ENCODE results near the gene FGFR3. TPM values are rescaled to one million over a fixed set of nuclear protein-coding genes. Genes with fewer than 3 reads are reported as not detected.

The FGFR3 gene
- total and polyA plus RNA-seq, 2 of the 4 experiments (the other 2 are of a cell fraction), result 0.18 to 0.67 TPM

DNA sequence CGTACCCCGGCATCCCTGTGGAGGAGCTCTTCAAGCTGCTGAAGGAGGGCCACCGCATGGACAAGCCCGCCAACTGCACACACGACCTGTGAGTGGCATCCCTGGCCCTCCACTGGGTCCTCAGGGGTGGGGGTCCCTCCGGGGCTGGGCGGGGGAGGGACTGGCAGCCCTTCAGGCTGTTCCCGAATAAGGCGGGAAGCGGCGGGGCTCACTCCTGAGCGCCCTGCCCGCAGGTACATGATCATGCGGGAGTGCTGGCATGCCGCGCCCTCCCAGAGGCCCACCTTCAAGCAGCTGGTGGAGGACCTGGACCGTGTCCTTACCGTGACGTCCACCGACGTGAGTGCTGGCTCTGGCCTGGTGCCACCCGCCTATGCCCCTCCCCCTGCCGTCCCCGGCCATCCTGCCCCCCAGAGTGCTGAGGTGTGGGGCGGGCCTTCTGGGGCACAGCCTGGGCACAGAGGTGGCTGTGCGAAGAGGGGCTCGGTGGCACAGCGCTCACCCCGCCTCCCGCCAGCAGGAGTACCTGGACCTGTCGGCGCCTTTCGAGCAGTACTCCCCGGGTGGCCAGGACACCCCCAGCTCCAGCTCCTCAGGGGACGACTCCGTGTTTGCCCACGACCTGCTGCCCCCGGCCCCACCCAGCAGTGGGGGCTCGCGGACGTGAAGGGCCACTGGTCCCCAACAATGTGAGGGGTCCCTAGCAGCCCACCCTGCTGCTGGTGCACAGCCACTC lies 13.7 kb downstream of the FGFR3 start:
- dilution Hi-C loops (cut with HindIII; ENCODE audit: low sequenced_read_pairs, unreplicated experiment), result no loop called here
- Histone ChIP-seq H4K91ac (ENCODE audit: insufficient read depth, low read depth, low read length) (no peak overlapping the region), H3K9ac (ENCODE audit: low read depth, low read length) (no peak overlapping the region), H3K56ac (ENCODE audit: extremely low read depth, insufficient read depth, low read length) (no peak overlapping the region), H3K79me1 (ENCODE audit: low read depth in 1 of 2, low read length in 2 of 2) (no peaks in the 10 kb centered on the region), H3K9me3 (ENCODE audit: control insufficient read depth, insufficient read depth, low read length) (no peaks in the 10 kb centered on the region), H3K36me3 (ENCODE audit: control insufficient read depth, insufficient read depth, low read length) (no peaks in the 10 kb centered on the region; the same call in 1 of the 2 replicates), H3K27ac (ENCODE audit: insufficient read depth, low read length) (no peak overlapping the region), H3K4me1 (ENCODE audit: control insufficient read depth, insufficient read depth, low read length) (no peaks in the 10 kb centered on the region; the same call in 1 of the 2 replicates), H2BK120ac (ENCODE audit: low read depth, low read length) (no peak overlapping the region), H4K8ac (ENCODE audit: low read depth in 2 of 2, low read length in 2 of 2) (no peak overlapping the region), H2AFZ (replicated peaks; ENCODE audit: low read length, poor library complexity) (no peak overlapping the region), H2BK5ac (ENCODE audit: low read depth, low read length, poor library complexity, severe bottlenecking) (no peak overlapping the region), H3K4me2 (ENCODE audit: low read depth, low read length) (no peak overlapping the region), H2AK9ac (replicated peaks; ENCODE audit: low read depth, low read length, poor library complexity) (no peak overlapping the region), H4K20me1 (ENCODE audit: insufficient read depth, low read length) (peaks cover 16% of the 10 kb centered on the region), H3K23ac (ENCODE audit: low read depth, low read length) (no peak overlapping the region), H3K14ac (replicated peaks; ENCODE audit: low read depth, low read length) (no peak overlapping the region), H2BK15ac (ENCODE audit: low read depth, low read length) (no peak overlapping the region), H3K18ac (ENCODE audit: low read depth, low read length) (no peak overlapping the region), H2BK20ac (ENCODE audit: low read depth, low read length) (no peak overlapping the region), H4K5ac (ENCODE audit: low read depth, low read length) (no peak overlapping the region), H3K4ac (ENCODE audit: low read depth, low read length) (no peak overlapping the region), H3K27me3 (ENCODE audit: control insufficient read depth, insufficient read depth, low read length) (no peaks in the 10 kb centered on the region), H3K4me3 (ENCODE audit: insufficient read depth, low read depth, low read length) (no peak overlapping the region), H2AK5ac (ENCODE audit: low read depth, low read length) (no peak overlapping the region), H3K9me1 (ENCODE audit: insufficient read depth, low read length) (no peaks in the 10 kb centered on the region)
- TF ChIP-seq, protein P1, sequence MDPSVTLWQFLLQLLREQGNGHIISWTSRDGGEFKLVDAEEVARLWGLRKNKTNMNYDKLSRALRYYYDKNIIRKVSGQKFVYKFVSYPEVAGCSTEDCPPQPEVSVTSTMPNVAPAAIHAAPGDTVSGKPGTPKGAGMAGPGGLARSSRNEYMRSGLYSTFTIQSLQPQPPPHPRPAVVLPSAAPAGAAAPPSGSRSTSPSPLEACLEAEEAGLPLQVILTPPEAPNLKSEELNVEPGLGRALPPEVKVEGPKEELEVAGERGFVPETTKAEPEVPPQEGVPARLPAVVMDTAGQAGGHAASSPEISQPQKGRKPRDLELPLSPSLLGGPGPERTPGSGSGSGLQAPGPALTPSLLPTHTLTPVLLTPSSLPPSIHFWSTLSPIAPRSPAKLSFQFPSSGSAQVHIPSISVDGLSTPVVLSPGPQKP (IDR thresholded peaks at IDR 0.05; ENCODE audit: borderline replicate concordance, low read depth, low read length), result no peak
- TF ChIP-seq MXI1 (IDR thresholded peaks at IDR 0.05; ENCODE audit: borderline replicate concordance, low read depth, low read length), result no peak
- TF ChIP-seq RAD21 (IDR thresholded peaks at IDR 0.05; ENCODE audit: low read length), result no peak
- no peak for TF ChIP-seq BHLHE40 (IDR thresholded peaks at IDR 0.05; ENCODE audit: low read depth, low read length)
- no peak for TF ChIP-seq MAFK (IDR thresholded peaks at IDR 0.05; ENCODE audit: low read depth, low read length)
- TF ChIP-seq RCOR1 (IDR thresholded peaks at IDR 0.05; ENCODE audit: insufficient replicate concordance, low read length), result no peak
- no peak for TF ChIP-seq CHD1 (IDR thresholded peaks at IDR 0.05; ENCODE audit: low read depth, low read length)
- no peak for TF ChIP-seq SMC3 (IDR thresholded peaks at IDR 0.05; ENCODE audit: low read depth, low read length)
- TF ChIP-seq CEBPB (IDR thresholded peaks at IDR 0.05; ENCODE audit: low read depth, low read length), result no peak
- TF ChIP-seq MAZ (IDR thresholded peaks at IDR 0.05; ENCODE audit: borderline replicate concordance, low read depth, low read length), result no peak
- TF ChIP-seq, protein P2, sequence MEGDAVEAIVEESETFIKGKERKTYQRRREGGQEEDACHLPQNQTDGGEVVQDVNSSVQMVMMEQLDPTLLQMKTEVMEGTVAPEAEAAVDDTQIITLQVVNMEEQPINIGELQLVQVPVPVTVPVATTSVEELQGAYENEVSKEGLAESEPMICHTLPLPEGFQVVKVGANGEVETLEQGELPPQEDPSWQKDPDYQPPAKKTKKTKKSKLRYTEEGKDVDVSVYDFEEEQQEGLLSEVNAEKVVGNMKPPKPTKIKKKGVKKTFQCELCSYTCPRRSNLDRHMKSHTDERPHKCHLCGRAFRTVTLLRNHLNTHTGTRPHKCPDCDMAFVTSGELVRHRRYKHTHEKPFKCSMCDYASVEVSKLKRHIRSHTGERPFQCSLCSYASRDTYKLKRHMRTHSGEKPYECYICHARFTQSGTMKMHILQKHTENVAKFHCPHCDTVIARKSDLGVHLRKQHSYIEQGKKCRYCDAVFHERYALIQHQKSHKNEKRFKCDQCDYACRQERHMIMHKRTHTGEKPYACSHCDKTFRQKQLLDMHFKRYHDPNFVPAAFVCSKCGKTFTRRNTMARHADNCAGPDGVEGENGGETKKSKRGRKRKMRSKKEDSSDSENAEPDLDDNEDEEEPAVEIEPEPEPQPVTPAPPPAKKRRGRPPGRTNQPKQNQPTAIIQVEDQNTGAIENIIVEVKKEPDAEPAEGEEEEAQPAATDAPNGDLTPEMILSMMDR (conservative IDR thresholded peaks at IDR 0.05; ENCODE audit: low read depth, low read length), result no peak
- TF ChIP-seq POLR2A (IDR thresholded peaks at IDR 0.05; ENCODE audit: low read depth, low read length), result no peak
- no peak for TF ChIP-seq NFE2L2 (IDR thresholded peaks at IDR 0.05; ENCODE audit: low read depth, low read length)
- no peak for TF ChIP-seq FOS (IDR thresholded peaks at IDR 0.05; ENCODE audit: low read depth, low read length)
- TF ChIP-seq RFX5 (IDR thresholded peaks at IDR 0.05; ENCODE audit: low read depth, low read length), result no peak
- TF ChIP-seq, protein P3, sequence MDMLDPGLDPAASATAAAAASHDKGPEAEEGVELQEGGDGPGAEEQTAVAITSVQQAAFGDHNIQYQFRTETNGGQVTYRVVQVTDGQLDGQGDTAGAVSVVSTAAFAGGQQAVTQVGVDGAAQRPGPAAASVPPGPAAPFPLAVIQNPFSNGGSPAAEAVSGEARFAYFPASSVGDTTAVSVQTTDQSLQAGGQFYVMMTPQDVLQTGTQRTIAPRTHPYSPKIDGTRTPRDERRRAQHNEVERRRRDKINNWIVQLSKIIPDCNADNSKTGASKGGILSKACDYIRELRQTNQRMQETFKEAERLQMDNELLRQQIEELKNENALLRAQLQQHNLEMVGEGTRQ (IDR thresholded peaks at IDR 0.05; ENCODE audit: low read depth, low read length), result no peak
- ATAC-seq (ENCODE audit: low read depth) (no peak), DNase-seq (no peak)
- WGBS, 2 experiments (ENCODE audit: extremely low coverage in 2 of 2, insufficient read length in 1 of 2), result 92% methylated on average over 26 of the region's 41 CpGs; no CpG with 5 or more reads in 1 of the 2 experiments
- no TSS peak for BruUV-seq (replicated peaks)
- intact Hi-C loops (cut with micrococcal nuclease), result no loop called here
- ChIA-PET CTCF (no interaction called here), POLR2A (ENCODE audit: unreplicated experiment) (no interaction called here)
- in situ Hi-C loops (cut with MboI; ENCODE audit: low sequenced_read_pairs), result no loop called here
